ENCODE results near the gene KIAA1143.

The KIAA1143 gene

DNA sequence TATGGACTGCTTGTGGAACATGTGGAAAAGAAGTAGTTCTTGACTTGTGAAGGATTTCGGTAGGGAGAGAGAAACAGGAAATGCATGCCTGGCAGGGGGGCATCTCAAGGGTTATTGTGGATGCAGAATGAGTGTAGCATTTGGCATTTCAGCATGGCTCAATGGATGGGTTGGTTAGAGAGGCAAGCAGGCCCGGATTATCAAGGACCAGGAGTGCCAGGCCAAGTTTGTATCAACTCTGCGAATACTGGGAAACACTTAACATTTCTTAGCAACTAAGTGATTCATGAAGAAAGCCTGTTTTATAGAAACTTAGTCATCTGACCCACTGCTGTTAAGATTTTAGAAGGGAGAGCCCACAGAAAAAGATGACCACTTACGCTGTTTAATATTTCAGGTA is 33.8 kb upstream of the KIAA1143 start:
- TF ChIP-seq EP300 (IDR thresholded peaks at IDR 0.05; ENCODE audit: borderline replicate concordance) (no peak), FOXM1 (IDR thresholded peaks at IDR 0.05; ENCODE audit: borderline replicate concordance, low read depth) (no peak), EGR1 (IDR thresholded peaks at IDR 0.05) (no peak), YY1 (IDR thresholded peaks at IDR 0.05; ENCODE audit: low read depth) (no peak), CEBPB (IDR thresholded peaks at IDR 0.05) (no peak), TEAD4 (IDR thresholded peaks at IDR 0.05) (no peak), NFIC (IDR thresholded peaks at IDR 0.05) (no peak), RAD21 (IDR thresholded peaks at IDR 0.05; ENCODE audit: low read depth) (no peak), MAX (IDR thresholded peaks at IDR 0.05) (no peak), TAF1 (IDR thresholded peaks at IDR 0.05; ENCODE audit: low read depth) (no peak), ZBTB7A (IDR thresholded peaks at IDR 0.05; ENCODE audit: low read depth) (no peak)
- TF ChIP-seq, protein P1, sequence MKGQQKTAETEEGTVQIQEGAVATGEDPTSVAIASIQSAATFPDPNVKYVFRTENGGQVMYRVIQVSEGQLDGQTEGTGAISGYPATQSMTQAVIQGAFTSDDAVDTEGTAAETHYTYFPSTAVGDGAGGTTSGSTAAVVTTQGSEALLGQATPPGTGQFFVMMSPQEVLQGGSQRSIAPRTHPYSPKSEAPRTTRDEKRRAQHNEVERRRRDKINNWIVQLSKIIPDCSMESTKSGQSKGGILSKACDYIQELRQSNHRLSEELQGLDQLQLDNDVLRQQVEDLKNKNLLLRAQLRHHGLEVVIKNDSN (IDR thresholded peaks at IDR 0.05): no peak

DNA sequence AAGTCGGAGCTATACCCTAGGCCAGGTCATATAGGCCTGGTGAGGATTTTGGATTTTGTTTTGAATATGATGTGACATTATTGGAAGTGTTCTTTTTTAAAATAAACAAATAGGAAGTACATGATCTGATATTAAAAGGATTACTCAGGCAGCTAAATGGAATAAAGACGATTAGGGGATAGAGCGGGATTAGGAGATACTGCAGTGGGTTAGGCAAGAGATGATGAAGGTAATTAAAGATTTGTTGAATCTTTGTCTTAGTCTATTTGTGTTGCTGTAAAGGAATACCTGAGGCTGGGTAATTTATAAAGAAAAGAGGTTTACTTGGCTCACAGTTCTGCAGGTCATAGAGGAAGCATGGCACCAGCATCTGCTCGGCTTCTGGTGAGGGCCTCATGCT is 21.5 kb upstream of the KIAA1143 start:
- no peak for TF ChIP-seq REST (IDR thresholded peaks at IDR 0.05; ENCODE audit: low read depth)

GRCh38 chr3:44772099-44772442 is 10.7 kb upstream of the KIAA1143 start:
- TF ChIP-seq CEBPB (IDR thresholded peaks at IDR 0.05): no peak
- TF ChIP-seq EP300 (IDR thresholded peaks at IDR 0.05; ENCODE audit: borderline replicate concordance): no peak
- no peak for TF ChIP-seq FOXM1 (IDR thresholded peaks at IDR 0.05; ENCODE audit: borderline replicate concordance, low read depth)
- TF ChIP-seq ZBTB7A (IDR thresholded peaks at IDR 0.05; ENCODE audit: low read depth): no peak
- TF ChIP-seq TCF12 (IDR thresholded peaks at IDR 0.05; ENCODE audit: low read depth): no peak
- TF ChIP-seq REST (IDR thresholded peaks at IDR 0.05; ENCODE audit: low read depth): no peak
- TF ChIP-seq TAF1 (IDR thresholded peaks at IDR 0.05; ENCODE audit: low read depth): no peak
- TF ChIP-seq EGR1 (IDR thresholded peaks at IDR 0.05): no peak
- TF ChIP-seq YY1 (IDR thresholded peaks at IDR 0.05; ENCODE audit: low read depth): no peak
- no peak for TF ChIP-seq NFIC (IDR thresholded peaks at IDR 0.05)
- TF ChIP-seq RAD21 (IDR thresholded peaks at IDR 0.05; ENCODE audit: low read depth): no peak
- no peak for TF ChIP-seq TEAD4 (IDR thresholded peaks at IDR 0.05)

GRCh38 chr3:44771424-44772098 is 10.1 kb upstream of the KIAA1143 start:
- TF ChIP-seq YY1 (IDR thresholded peaks at IDR 0.05; ENCODE audit: low read depth): no peak
- TF ChIP-seq CEBPB (IDR thresholded peaks at IDR 0.05): no peak
- TF ChIP-seq RAD21 (IDR thresholded peaks at IDR 0.05; ENCODE audit: low read depth): no peak
- TF ChIP-seq, protein P1 (IDR thresholded peaks at IDR 0.05): no peak

DNA sequence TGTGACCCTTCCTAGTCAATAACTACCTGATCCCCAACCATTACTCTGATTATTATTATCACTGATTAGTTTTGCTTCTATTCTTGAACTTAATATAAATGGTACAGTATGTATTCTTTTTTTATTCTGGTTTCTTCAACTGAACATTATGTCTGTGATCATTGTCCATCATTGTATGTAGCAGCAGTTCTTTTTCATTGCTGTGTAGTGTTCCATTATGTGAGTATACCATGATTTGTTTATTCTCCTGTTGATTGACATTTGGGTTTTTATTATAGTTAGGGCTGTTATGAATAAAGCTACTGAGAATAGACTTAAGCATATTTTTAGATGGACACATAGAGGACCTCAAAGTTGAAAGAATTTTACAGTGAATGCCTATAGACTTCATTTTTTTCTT is 2.8 kb upstream of the KIAA1143 start:
- TF ChIP-seq, protein P1 (IDR thresholded peaks at IDR 0.05): no peak
- no peak for TF ChIP-seq YY1 (IDR thresholded peaks at IDR 0.05; ENCODE audit: low read depth)
- TF ChIP-seq CEBPB (IDR thresholded peaks at IDR 0.05): no peak
- TF ChIP-seq TEAD4 (IDR thresholded peaks at IDR 0.05): no peak
- no peak for TF ChIP-seq REST (IDR thresholded peaks at IDR 0.05; ENCODE audit: low read depth)
- no peak for TF ChIP-seq RAD21 (IDR thresholded peaks at IDR 0.05; ENCODE audit: low read depth)
- TF ChIP-seq NFIC (IDR thresholded peaks at IDR 0.05): no peak
- TF ChIP-seq TCF12 (IDR thresholded peaks at IDR 0.05; ENCODE audit: low read depth): no peak
- no peak for TF ChIP-seq CREB1 (IDR thresholded peaks at IDR 0.05; ENCODE audit: low read depth)
- no peak for TF ChIP-seq FOXM1 (IDR thresholded peaks at IDR 0.05; ENCODE audit: borderline replicate concordance, low read depth)
- TF ChIP-seq EGR1 (IDR thresholded peaks at IDR 0.05): no peak
- no peak for TF ChIP-seq EP300 (IDR thresholded peaks at IDR 0.05; ENCODE audit: borderline replicate concordance)
- TF ChIP-seq MAX (IDR thresholded peaks at IDR 0.05): no peak
- no peak for TF ChIP-seq TAF1 (IDR thresholded peaks at IDR 0.05; ENCODE audit: low read depth)
- TF ChIP-seq ZBTB7A (IDR thresholded peaks at IDR 0.05; ENCODE audit: low read depth): no peak
